Erythroblast (primary cell): ENCODE data around the gene PARP12.

ENCODE experiments used
- DNase-seq, 2 experiments: peaks; one replicate each; lab custom pipeline; 2025; lab: John Stamatoyannopoulos, UW
- GATA1 ChIP-seq: IDR thresholded peaks from 2 replicates; pipeline ENCODE4 v1.6.1; 2011; ENCODE audit warnings: low read depth, mild to moderate bottlenecking, control low read depth, low read length, moderate library complexity
- POLR2A ChIP-seq: IDR thresholded peaks from 2 replicates; pipeline ENCODE4 v1.6.1; 2011; ENCODE audit warnings: mild to moderate bottlenecking, low read length

PARP12 gene

DNA sequence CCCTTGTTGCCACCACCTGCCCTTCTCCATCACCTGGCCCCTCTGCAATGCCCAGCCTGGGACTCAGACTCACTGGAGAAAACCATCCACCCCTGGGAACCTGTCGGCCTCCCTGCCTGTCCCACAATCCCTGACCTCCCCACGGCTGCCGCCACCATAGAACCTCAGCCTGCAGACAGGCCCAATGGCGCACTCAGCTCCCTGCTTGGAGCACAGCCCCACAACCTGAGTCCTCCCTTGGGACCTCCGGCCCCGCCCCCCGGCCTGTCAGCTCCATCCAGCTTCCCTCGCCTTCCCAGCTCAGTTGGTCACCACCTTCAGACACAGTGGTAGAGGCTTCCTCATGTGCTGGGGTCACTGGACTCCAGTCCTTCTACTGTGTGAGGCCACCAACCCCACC, 41.1 kb downstream of the PARP12 start:
- no peak for DNase-seq

DNA sequence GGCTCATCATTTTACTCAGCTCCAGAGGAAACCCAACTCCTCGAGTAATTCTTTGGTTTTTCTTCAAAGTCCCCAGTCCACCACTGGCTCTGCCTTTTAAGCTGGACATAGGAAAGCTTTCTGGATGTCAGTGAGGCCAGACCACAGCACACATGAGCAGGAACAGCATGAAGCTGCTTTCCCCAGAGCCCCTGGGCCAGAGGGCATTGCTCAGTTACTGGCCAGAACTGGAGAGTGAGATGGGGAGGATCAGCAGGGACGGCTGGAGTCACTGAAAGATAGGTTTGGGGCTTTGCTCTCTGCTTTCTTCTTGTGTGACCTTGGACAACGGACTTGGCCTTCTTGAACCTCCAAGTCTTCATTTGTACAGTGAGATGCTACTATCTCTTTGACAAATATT, 43.1 kb downstream of the PARP12 start:
- no peak for DNase-seq

More for the DNA sequence above, 41.1 kb downstream of the PARP12 start:
- TF ChIP-seq GATA1 (no peak), POLR2A (no peak)

DNA sequence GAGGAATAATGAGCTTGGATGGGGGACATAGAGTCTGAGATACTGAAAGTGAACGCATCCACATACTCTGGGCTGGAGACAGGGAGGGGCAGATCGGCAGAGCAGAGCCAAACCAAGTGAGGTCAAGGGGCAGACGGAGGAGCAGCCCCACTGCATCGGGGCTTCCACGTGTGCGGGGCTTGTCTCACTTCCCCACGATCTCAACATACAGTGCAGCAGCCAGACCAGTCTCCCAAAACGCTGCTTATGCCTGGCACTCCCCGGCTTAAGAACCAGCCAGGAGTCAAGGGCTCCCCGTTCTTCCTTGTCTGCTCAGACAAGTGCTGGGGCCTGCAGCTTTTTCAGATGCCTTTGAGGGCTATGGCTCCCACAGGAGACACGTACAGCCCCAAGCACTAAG, 43.6 kb downstream of the PARP12 start:
- no peak for DNase-seq
- TF ChIP-seq GATA1 (no peak), POLR2A (no peak)

More for the DNA sequence above, 43.1 kb downstream of the PARP12 start:
- TF ChIP-seq GATA1 = no peak

DNA sequence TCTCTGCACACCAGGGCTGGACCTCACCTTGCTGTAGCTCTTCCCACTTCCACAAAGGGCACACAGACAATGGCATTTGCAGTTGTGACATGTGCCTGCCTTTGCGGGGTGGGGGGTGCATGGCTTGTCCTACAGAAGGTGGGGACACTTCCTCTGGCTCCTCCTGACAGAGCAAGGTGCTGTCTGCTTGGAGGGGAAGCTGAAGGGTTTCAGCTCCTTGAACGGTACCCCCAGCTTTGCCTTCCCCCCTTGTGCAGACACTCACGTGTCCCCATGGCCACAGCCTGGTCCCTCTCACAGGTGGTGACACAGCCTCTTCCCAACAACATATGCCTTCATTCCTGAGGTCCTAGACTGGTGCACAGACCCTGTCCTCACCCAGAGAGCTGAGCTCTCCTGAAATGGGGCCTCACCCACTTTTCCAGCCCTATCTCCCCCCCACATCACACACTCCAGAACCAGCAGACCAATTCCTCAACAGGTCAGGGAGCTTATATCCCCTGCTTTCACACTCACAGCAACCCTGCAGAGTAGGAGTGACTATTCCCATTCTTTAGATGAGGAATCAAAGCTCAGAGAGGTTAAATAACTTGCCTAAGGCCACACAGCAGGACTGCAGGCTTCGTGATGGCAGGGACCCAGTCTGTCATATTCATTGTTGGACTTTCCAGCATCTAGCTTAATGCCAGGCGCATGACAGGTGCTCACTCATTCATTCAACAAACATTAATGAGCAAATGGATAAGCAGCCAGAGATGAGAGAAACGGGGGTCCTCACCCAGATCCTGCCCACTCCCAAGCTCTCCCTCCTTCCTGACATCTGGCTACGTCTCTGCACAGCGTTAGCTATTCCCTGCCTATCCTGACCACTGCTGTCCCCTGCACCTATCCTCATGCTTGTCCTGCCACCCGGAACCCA, 44.4 kb downstream of the PARP12 start:
- no peak for DNase-seq
- TF ChIP-seq POLR2A (no peak), GATA1 (no peak)

DNA sequence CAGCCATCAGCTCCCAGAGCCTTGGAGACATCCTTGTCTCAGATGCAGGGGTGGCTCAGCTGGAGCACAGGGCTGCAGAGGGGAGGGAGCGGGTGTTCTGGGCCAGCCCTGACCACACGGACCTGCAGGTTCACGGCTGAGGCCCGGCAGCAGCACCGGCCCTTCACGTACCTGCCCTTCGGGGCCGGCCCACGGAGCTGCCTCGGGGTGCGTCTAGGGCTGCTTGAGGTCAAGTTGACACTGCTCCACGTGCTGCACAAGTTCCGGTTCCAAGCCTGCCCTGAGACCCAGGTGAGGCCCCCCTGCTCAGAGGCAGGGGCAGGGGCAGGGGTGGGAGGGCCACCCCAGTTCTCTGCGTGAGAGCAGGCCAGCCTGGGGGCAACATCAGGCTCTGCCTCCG, 45.2 kb downstream of the PARP12 start:
- TF ChIP-seq POLR2A (no peak), GATA1 (no peak)

DNA sequence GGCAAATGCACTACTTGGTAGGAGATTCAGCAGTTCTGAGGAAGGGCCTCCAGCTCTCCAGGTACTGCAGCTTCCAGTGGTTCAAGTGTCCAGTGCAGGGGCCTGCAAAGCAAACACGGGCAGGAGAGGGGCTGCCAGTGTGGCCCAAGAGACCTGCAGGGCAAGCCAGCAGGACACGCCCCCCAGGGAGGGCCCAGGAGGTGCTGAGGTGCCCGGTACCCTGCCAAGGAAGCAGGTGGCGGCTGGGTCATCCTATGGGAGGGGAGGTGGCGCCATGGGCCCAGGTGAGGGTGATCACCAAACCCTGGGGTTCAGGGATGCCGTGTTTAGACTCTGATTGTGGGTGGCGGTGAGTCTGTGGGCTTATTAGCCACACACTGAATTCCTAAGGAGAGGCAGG, 45.7 kb downstream of the PARP12 start:
- TF ChIP-seq GATA1 = no peak
- no peak for TF ChIP-seq POLR2A
- DNase-seq = no peak

More for the DNA sequence above, 45.2 kb downstream of the PARP12 start:
- no peak for DNase-seq

DNA sequence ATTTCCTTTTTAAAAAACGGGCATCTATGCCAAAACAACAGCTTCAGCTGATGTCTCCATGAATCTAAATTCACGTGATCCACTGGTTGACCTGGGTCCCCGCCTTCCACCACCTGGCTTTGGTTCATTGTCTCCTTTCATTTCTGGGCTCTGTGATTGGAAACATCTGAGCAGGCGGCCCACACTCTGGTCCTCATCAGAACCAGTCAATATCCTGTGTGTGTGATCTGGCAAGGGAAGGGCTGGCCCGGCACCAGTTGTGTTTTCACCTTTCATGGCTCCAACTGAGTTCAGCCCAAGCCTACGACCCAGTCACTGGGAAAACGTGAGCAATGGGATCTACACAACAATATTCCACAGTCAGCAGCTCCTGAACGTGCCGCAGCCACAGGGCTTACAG, 46.2 kb downstream of the PARP12 start:
- TF ChIP-seq POLR2A (no peak), GATA1 (no peak)
- DNase-seq = no peak

DNA sequence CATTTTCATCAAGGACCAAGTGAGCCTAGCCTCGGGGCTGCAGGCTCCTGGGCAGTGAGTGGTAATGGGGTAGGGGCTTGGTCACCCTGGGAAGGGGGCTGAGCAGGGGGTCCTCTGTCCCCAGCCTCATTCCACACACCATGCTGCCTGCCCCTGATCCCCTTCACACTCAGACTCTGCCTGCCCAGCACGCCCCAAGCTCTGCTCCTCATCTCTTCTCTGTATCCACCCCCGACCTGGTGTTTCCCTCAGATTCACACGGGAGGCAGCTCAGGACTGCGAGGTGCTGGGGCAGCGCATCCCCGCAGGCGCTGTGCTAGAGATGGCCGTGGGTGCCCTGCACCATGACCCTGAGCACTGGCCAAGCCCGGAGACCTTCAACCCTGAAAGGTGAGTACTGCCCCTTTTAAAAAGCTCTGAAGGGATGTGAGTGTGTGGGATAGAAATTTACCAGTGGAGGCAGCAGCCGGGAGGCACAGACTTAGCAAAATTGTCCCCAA, 47.2 kb downstream of the PARP12 start:
- no peak for TF ChIP-seq GATA1
- no peak for TF ChIP-seq POLR2A
- DNase-seq = no peak

DNA sequence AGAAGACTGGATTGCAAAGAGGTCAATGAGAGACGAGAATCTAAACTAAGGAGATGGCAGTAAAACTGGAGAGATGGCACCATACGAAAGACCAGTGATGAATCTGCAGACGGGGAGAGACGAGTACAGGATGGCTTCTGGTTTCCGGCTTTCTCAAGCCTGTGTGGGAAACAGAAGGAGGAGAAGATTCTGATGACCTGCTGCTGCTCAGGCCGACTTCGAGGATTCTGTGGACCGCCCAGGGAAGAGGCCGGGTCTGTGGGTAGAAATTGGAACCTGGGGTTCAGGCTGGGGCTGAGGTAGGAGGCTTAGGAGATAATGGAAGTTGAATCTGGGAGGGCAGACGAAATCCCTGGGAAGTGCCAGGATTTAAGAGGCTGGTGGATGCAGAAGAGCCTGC, 48.6 kb downstream of the PARP12 start:
- DNase-seq = no peak
- TF ChIP-seq POLR2A (no peak), GATA1 (no peak)

DNA sequence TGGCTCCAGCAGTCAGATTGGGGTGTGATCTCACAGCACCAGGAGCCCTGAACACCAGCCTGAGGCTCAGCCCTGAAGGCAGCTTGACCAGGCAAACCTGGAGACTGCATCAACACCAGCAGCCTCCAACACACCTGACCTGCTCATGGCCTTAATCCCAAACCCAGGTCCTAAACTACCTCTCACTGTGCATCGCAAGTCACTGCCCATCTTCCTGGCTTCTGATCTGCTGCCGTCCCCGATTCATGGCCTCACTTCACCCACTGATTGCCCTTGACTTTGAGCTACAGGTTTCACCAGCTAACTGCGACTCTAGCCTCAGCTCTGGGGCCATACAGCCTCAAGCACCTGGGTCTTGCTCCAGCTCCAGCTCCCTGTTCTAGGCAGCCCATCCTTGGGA, 49.1 kb downstream of the PARP12 start:
- no peak for DNase-seq

DNA sequence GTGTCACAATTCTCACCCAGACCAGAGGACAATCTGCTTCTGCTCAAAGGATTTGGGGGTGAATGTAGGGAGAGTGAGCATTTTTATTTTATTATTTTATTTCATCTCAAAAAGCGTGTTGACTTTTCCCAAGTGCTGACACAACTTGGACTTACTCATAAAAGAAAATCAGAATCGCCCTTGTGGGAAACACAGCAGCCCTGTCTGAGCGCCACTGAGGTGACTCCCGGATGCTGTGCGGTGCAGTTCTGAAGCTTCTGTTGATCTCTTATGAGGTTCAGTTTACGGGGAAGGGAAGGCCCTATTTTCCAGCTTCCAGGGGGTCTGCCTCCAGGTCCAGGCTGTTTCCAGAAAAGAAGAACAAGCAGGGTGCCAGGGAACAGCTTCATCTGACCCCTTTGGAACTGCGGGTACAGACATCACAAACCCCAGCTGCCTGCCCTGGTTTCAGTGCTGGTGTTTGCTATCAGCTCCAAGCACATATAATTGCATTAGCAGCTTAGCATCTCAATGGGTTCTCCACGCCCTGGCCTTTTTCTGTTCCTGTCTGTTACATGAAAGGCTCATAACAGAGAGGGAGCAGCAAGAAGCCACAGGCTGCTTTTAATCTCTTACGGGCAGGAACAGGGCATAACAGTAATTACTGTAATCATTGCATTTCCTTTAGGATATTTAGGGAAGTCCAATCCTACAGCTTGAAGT, 52.4 kb downstream of the PARP12 start:
- no peak for DNase-seq
- TF ChIP-seq GATA1 (no peak), POLR2A (no peak)

More for the DNA sequence above, 49.1 kb downstream of the PARP12 start:
- TF ChIP-seq POLR2A = no peak
- TF ChIP-seq GATA1 = no peak

DNA sequence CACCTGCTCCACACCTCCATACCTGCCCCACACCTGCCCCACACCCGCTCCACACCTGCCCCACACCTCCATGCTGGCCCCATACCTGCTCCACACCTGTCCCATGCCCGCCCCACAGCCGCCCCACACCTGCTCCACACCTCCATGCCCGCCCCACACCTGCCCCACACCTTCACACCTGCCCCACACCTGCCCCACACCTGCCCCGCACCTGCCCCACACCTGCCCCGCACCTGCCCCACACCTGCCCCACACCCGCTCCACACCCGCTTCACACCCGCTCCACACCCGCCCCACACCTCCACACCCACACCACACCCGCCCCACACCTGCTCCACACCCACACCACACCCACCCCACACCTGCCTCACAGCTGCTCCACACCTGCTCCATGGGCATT, 53.0 kb downstream of the PARP12 start:
- DNase-seq = no peak
- TF ChIP-seq POLR2A = no peak
- TF ChIP-seq GATA1 = no peak

DNA sequence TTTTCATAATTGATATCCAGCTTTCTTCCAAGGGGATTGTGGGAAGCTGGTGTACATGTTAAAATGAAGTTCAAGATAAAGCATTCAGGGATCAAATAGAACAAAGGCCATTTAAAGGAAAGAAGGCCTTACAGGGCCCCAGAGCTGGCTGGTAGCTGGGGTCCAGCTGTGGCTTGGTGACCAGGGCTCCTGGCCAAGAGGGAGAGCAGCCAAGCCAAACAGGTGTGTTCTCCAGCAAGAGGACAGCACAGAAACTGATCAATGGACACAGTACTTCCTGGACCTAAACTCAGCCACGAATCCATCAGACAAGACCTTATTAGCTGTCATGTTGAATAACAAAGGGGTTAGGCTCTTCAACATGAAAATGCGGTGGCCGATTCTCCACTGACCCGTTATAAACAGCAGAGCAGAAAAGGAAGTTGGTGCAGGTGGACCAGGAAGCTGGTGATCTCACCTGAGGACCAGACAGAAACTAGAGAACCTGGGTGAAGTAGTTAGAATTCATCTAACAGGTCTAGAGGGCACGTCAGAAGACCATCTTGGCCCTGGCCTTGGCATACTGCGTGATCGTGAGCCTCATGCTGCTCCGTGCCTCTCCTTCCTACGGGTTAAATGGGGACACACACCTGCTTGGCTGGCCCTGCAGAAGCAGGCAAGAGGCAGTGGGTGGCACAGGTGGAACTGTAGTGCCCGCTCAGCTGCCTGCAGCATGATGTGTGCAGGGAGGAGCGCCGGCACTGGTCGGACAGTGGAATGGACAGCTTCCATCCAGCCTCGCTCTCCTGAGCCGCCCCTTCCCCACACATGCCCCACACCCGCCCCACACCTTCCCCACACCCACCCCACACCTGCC, 53.8 kb downstream of the PARP12 start:
- TF ChIP-seq POLR2A (no peak), GATA1 (no peak)
- no peak for DNase-seq
